GM12878 (cell line): ENCODE measurements around the gene TCF12. TPM values are rescaled to one million over a fixed set of nuclear protein-coding genes. Genes with fewer than 3 reads are reported as not detected.

Source experiments
- ATAC-seq: fragments of 200-7000 bp; cut with Tn5 transposase; 3 replicates; pipeline ENCODE4 v1.9.1; 2020; ENCODE audit warnings: mild to moderate bottlenecking, moderate library complexity
- BruUV-seq: library from RNA; stranded (reverse); fragments of 400-500 nt; replicated peaks from 2 replicates; lab custom pipeline; 2021; lab: Mats Ljungman, UMichigan
- CTCF ChIA-PET: fragments of 300-600 bp; sonication (Branson Sonifier 250); formaldehyde crosslinking; extraction: SDS; loops from one replicate; lab custom pipeline; 2021; ENCODE audit warnings: inconsistent platforms; lab: Yijun Ruan, JAX
- POLR2A ChIA-PET: fragments of 350-600 bp; formaldehyde crosslinking; extraction: SDS; loops from one replicate; lab custom pipeline; 2021; ENCODE audit warnings: inconsistent platforms; lab: Charles Lee
- RAD21 ChIA-PET: fragments of 300-600 bp; sonication (Branson Sonifier 250); formaldehyde crosslinking; loops from one replicate; lab custom pipeline; 2023; ENCODE audit warnings: antibody characterized with exemption; ENCODE audit not compliant: unreplicated experiment; lab: Charles Lee
- SMC1A ChIA-PET: fragments of 300-600 bp; sonication (Branson Sonifier 250); formaldehyde crosslinking; loops from one replicate; lab custom pipeline; 2023; ENCODE audit not compliant: unreplicated experiment, uncharacterized antibody; lab: Charles Lee
- DNase-seq: peaks from one replicate; pipeline ENCODE4 v3.0.0-alpha.2; 2011; ENCODE audit warnings: low read depth, low spot score
- FAIRE-seq: peaks from 3 replicates; lab custom pipeline; 2011; peaks lifted over from hg19 to GRCh38; lab: Jason Lieb, UNC
- H2AFZ ChIP-seq: 2 replicates; pipeline ENCODE4 v1.6.0; 2011; ENCODE audit warnings: low read depth, low read length, control low read depth; ENCODE audit not compliant: control insufficient read depth
- H3K27ac ChIP-seq: 2 replicates; pipeline ENCODE4 v1.5.1; 2011; ENCODE audit warnings: control low read depth; ENCODE audit not compliant: control insufficient read depth, insufficient read depth
- H3K27me3 ChIP-seq, 2 experiments: replicated peaks in 1 of 2; 2 replicates each; pipeline versions ENCODE4 v1.6.0 to v1.6.1; 2011; ENCODE audit warnings: low read length in 1 of 2; ENCODE audit not compliant: control insufficient read depth in 2 of 2, insufficient read depth in 2 of 2
- H3K36me3 ChIP-seq, 2 experiments: 2 replicates each; pipeline ENCODE4 v1.5.1; 2011; ENCODE audit warnings: low read length in 1 of 2; ENCODE audit not compliant: control insufficient read depth in 2 of 2, insufficient read depth in 2 of 2
- H3K4me1 ChIP-seq: 2 replicates; pipeline ENCODE4 v1.6.1; 2011; ENCODE audit warnings: mild to moderate bottlenecking, low read length, moderate library complexity, mixed read lengths; ENCODE audit not compliant: control insufficient read depth, insufficient read depth
- H3K4me2 ChIP-seq: 2 replicates; pipeline ENCODE4 v1.6.0; 2011; ENCODE audit warnings: control low read depth; ENCODE audit not compliant: control insufficient read depth, insufficient read depth
- H3K4me3 ChIP-seq: fragments of 200-600 bp; sonication (generic); 2 replicates; pipeline ENCODE4 v1.5.1; 2016
- H3K79me2 ChIP-seq: 2 replicates; pipeline ENCODE4 v1.6.0; 2011; ENCODE audit warnings: low read length; ENCODE audit not compliant: control insufficient read depth, insufficient read depth
- H3K9ac ChIP-seq: 2 replicates; pipeline ENCODE4 v1.8.0; 2011; ENCODE audit warnings: low read length, control low read depth, mixed read lengths; ENCODE audit not compliant: control insufficient read depth, insufficient read depth
- H3K9me3 ChIP-seq: replicated peaks from 3 replicates; pipeline ENCODE4 v1.5.1; 2011; ENCODE audit warnings: mild to moderate bottlenecking, low read length; ENCODE audit not compliant: control insufficient read depth, insufficient read depth
- H4K20me1 ChIP-seq: 2 replicates; pipeline ENCODE4 v1.6.0; 2011; ENCODE audit not compliant: control insufficient read depth, insufficient read depth
- BRCA1 ChIP-seq: IDR thresholded peaks from 2 replicates; pipeline ENCODE4 v1.6.1; 2011; ENCODE audit warnings: low read depth, low read length, improper control_type of control experiment
- CBFB ChIP-seq: IDR thresholded peaks from 2 replicates; pipeline ENCODE4 v1.6.1; 2016; ENCODE audit warnings: antibody characterized with exemption, low read depth
- HCFC1 ChIP-seq: fragments of 150-350 bp; IDR thresholded peaks from 2 replicates; pipeline ENCODE4 v1.6.1; 2014; ENCODE audit warnings: low read length
- MTA3 ChIP-seq: IDR thresholded peaks from 2 replicates; pipeline ENCODE4 v1.6.1; 2012; ENCODE audit warnings: low read length, inconsistent platforms, borderline replicate concordance
- PRDM15 ChIP-seq: fragments of 450-650 bp; formaldehyde crosslinking; IDR thresholded peaks from 2 replicates; pipeline ENCODE4 v1.4.0; 2020; ENCODE audit warnings: mild to moderate bottlenecking, moderate library complexity
- WRNIP1 ChIP-seq: IDR thresholded peaks from 2 replicates; pipeline ENCODE4 v1.6.1; 2011; ENCODE audit warnings: low read depth, low read length, improper control_type of control experiment, borderline replicate concordance
- ZNF592 ChIP-seq: fragments of 450-650 bp; IDR thresholded peaks from 2 replicates; pipeline ENCODE4 v1.6.1; 2017; ENCODE audit warnings: mild to moderate bottlenecking, moderate library complexity
- WGBS: methylation state at CpG from one replicate; pipeline ENCODE4 v1.1.6; 2016; ENCODE audit warnings: low lambda C conversion rate; ENCODE audit not compliant: insufficient replicate concordance, insufficient coverage; ENCODE audit errors: missing lambda C conversion rate; 5-methylcytosine and 5-hydroxymethylcytosine counted together
- in situ Hi-C: fragments of 300-500 bp; cut with MboI; formaldehyde crosslinking; loops from 9 replicates; pipeline ENCODE4 v1.14.3; 2018; ENCODE audit warnings: mixed read lengths
- intact Hi-C: fragments of 100-400 bp; cut with micrococcal nuclease; formaldehyde crosslinking; loops from one replicate; pipeline ENCODE4 v1.14.2; 2022; ENCODE audit not compliant: unreplicated experiment
- polyA plus RNA-seq, 11 experiments: library from polyadenylated mRNA; depleted of rRNA in 4 of 11; unstranded in 6 of 11; stranded (reverse) in 5 of 11; fragments of >200 nt; fragmentation: Nextera tagmentation in 4 of 11; fragmentation: Illumina TruSeq in 1 of 11; extraction: Ambion mirVana in 4 of 11; extraction: Trizol in 1 of 11; gene quantifications; 1 replicate in 1 of 11; 2 replicates in 10 of 11; pipeline versions ENCODE4 v1.2.1 to v1.2.3, GENCODE V29; 2011 to 2016; ENCODE audit warnings: inconsistent platforms in 2 of 11, missing spikeins in 2 of 11, low read depth in 1 of 11
- total RNA-seq, 4 experiments: library from RNA; depleted of rRNA in 3 of 4; stranded (reverse); fragments of >200 nt in 3 of 4; fragmentation: Illumina TruSeq in 1 of 4; extraction: Trizol in 1 of 4; gene quantifications; 2 replicates each; pipeline versions ENCODE4 v1.2.1 to v1.2.3, GENCODE V29; 2013 to 2021

Gene TCF12
- total and polyA plus RNA-seq, 10 of the 15 experiments (the other 5 are each of a cell fraction or from before 2014, with no cell fraction given), result 8.2 to 70.9 (median 49.5) TPM

- no peaks in the 10 kb centered on the region for H4K20me1 ChIP-seq
- no peak overlapping the region for H3K4me3 ChIP-seq
- SMC1A ChIA-PET, result interaction anchor here (0.6 kb wide), 1 partner anchor 436 kb away, joined by 3 read pairs; no protein-coding TSS in a partner anchor
- POLR2A ChIA-PET, result no interaction called here
- 77% methylated on average over 9 of the region's 9 CpGs for WGBS
- BruUV-seq, result no TSS peak
- RAD21 ChIA-PET, result no interaction called here
- no peaks in the 10 kb centered on the region for H3K36me3 ChIP-seq
- H3K27me3 ChIP-seq, result no peaks in the 10 kb centered on the region
- no peak for TF ChIP-seq BRCA1
- TF ChIP-seq ZNF592, result no peak
- no peak for TF ChIP-seq CBFB
- TF ChIP-seq MTA3, result no peak
- TF ChIP-seq PRDM15 (CRISPR knock-in tag), result no peak
- no peak for TF ChIP-seq WRNIP1
- no peak for TF ChIP-seq HCFC1
- TF ChIP-seq, all 136 proteins: peak for 0
- intact Hi-C loops (no loop called here), in situ Hi-C loops (no loop called here)
- Histone ChIP-seq H3K9me3 (no peaks in the 10 kb centered on the region; the same call in 1 of the 3 replicates), H2AFZ (no peak overlapping the region), H3K4me1 (peaks cover 9% of the 10 kb centered on the region; the same call in 1 of the 2 replicates), H3K4me2 (no peak overlapping the region), H3K27ac (no peak overlapping the region), H3K79me2 (peaks cover 45% of the 10 kb centered on the region), H3K9ac (no peak overlapping the region)
- DNase-seq (no peak), FAIRE-seq (no peak), ATAC-seq (no peak)
- CTCF ChIA-PET, result no interaction called here
These were observed 50.9 kb downstream of the TCF12 start for GRCh38 chr15:56969265-56969895.
